GM13977 (cell line): ENCODE results near the gene ARPIN.
"Not testable (repeated sequence)": the region's sequence is repeated elsewhere in the genome, so short reads cannot be mapped to it uniquely, and the experiment has no call there.

Source experiments
- DNase-seq: peaks from one replicate; pipeline ENCODE4 v3.0.0; 2012; ENCODE audit warnings: low spot score
- CTCF ChIP-seq: IDR thresholded peaks from 2 replicates; pipeline ENCODE4 v1.5.1; 2012; ENCODE audit warnings: mild to moderate bottlenecking, control low read depth; ENCODE audit not compliant: insufficient read depth; ENCODE audit errors: extremely low read depth, missing control alignments
- in situ Hi-C: fragments of 300-500 bp; cut with MboI; formaldehyde crosslinking; loops from one replicate; pipeline ENCODE4 v1.12.0; 2022; ENCODE audit warnings: low sequenced_read_pairs, low pct_unique_long_range_greater_than_20kb, mixed read lengths, inconsistent platforms; ENCODE audit not compliant: unreplicated experiment

Gene ARPIN

GRCh38 chr15:89946681-89947299 lies 34.0 kb upstream of the ARPIN start:
- TF ChIP-seq CTCF, result no peak
- DNase-seq, result no peak
- in situ Hi-C loops, result no loop called here

GRCh38 chr15:89943721-89944120 lies 31.0 kb upstream of the ARPIN start:
- DNase-seq, in situ Hi-C loops: not testable (repeated sequence)

GRCh38 chr15:89939910-89940309 lies 27.2 kb upstream of the ARPIN start:
- no peak for TF ChIP-seq CTCF
- no peak for DNase-seq
- in situ Hi-C loops, result no loop called here

- DNase-seq, in situ Hi-C loops: not testable (repeated sequence)
These were observed 26.6 kb upstream of the ARPIN start for GRCh38 chr15:89939377-89939776.

- TF ChIP-seq CTCF, result no peak
- in situ Hi-C loops, result no loop called here
- no peak for DNase-seq
These were observed 24.9 kb upstream of the ARPIN start for GRCh38 chr15:89937365-89938350.

- in situ Hi-C loops, result no loop called here
- no peak for TF ChIP-seq CTCF
- DNase-seq, result no peak
These were observed 24.1 kb upstream of the ARPIN start for GRCh38 chr15:89936786-89937265.

- in situ Hi-C loops, result no loop called here
- no peak for DNase-seq
- TF ChIP-seq CTCF, result no peak
These were observed 23.5 kb upstream of the ARPIN start for GRCh38 chr15:89936051-89936785.
